SU-DHL-6 (cell line): ENCODE results near the gene SPDEF.

Experiments used
- CTCF ChIP-seq: fragments of 200-600 bp; sonication (generic); IDR thresholded peaks from one replicate; pipeline ENCODE4 v1.5.1; 2017; ENCODE audit warnings: antibody characterized with exemption, mild to moderate bottlenecking, low read length, moderate library complexity; ENCODE audit not compliant: insufficient read depth, poor library complexity, severe bottlenecking
- EZH2phosphoT487 ChIP-seq: fragments of 200-600 bp; sonication (generic), shearing (Covaris generic); conservative IDR thresholded peaks from 2 replicates; pipeline ENCODE4 v1.6.1; 2018; ENCODE audit warnings: mild to moderate bottlenecking, antibody characterized with exemption, low read length, moderate library complexity, mixed read lengths

GRCh38 chr6:34553146-34553545 is 3.0 kb downstream of the SPDEF start:
- no peak for TF ChIP-seq CTCF
- no peak for TF ChIP-seq EZH2phosphoT487
